DMS 273 (cell line): Measurements from ENCODE around the gene EPB41.

Experiments
- DNase-seq: peaks from one replicate; lab custom pipeline; 2025; ENCODE audit not compliant: unreplicated experiment; lab: John Stamatoyannopoulos, UW

The EPB41 gene

DNA sequence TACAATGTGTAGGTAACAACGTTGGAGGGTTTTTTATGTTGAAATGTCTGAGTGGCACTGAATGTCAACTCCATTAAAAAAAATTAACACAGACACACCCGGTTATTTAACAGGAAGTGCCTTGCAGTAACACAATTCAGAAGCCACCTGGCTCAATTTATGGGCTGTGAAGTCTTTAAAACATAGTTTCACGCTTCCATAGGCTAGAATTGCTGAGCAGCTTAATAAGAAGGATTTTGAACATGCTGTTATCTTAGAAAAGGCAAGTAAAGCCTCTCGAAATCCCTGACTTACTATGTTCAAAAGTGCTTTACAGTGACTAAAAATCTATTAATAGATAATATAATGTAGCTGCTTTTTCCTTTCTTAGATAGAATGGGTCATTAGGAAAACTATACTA is 247.7 kb downstream of the EPB41 start:
- no peak for DNase-seq

- no peak for DNase-seq
Observed at GRCh38 chr1:29162476-29163138, 248.2 kb downstream of the EPB41 start.

DNA sequence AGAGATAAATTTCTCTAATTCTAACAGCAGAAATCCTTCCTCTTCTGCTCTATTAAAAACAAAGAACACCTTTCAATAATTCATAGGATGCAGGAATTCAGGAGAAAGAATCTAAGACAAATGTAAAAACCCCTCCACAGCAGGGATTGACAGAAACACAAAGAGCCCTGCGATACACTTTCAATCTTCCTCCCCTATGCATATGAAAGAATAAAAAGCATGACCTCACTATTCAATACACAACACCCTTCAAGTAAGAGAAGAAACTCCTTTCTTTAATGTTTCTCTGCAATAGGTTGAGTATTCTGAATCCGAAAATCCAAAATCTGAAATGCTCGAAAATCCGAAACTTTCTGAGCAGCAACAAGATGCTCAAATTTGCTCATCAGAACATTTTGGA is 250.2 kb downstream of the EPB41 start:
- DNase-seq: no peak

GRCh38 chr1:29166291-29166878 is 252.0 kb downstream of the EPB41 start:
- no peak for DNase-seq

- DNase-seq: no peak
Observed at GRCh38 chr1:29167904-29168303, 253.5 kb downstream of the EPB41 start.
